Measurements from ENCODE around the gene CMIP.

The CMIP gene

GRCh38 chr16:81635063-81635937 lies 190.7 kb downstream of the CMIP start:
- peaks cover 37 to 53% of the 10 kb centered on the region in 2 donors for H3K4me1 Mint-ChIP-seq (ENCODE audit: low read depth in 2 of 2)
- DNase-seq (no peak), ATAC-seq (replicated peaks) (no peak)
- H3K36me3 Mint-ChIP-seq (ENCODE audit: insufficient read depth), result peaks cover 17% of the 10 kb centered on the region
- no peaks in the 10 kb centered on the region for H3K9me3 Mint-ChIP-seq
- H3K27me3 Mint-ChIP-seq, result no peaks in the 10 kb centered on the region
- no peak overlapping the region for H3K4me3 Mint-ChIP-seq
- peak overlapping the region; percentile 63 to 98 for H3K27ac Mint-ChIP-seq

DNA sequence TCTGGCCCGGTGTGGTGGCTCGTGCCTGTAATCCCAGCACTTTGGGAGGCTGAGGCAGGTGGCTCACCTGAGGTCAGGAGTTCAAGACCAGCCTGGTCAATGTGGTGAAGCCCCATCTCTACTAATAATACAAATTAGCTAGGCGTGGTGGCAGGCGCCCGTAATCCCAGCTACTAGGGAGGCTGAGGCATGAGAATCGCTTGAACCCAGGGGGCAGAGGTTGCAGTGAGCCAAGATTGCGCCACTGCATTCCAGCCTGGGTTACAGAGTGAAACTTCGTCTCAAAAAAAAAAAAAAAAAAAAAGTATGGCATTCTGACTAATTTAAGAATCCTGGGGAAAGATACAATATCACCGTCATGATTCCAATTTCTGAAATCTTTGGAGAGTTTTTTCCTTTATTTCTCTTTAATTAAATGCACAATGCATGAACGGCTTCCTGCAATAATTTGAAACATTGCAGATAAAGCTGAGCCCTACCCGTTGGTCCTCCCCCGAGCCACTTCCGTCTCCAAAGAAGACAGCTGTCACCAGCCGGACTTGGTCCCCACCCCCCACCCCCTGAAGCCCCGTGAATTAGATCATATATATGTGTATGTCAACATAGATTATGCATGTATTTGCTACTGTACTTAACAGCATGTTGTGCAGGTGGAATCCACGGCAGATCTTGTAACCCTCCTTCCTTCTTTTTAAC lies 191.8 kb downstream of the CMIP start:
- Mint-ChIP-seq H3K4me3 (no peak overlapping the region), H3K9me3 (no peaks in the 10 kb centered on the region), H3K27me3 (no peaks in the 10 kb centered on the region), H3K4me1 (ENCODE audit: low read depth in 2 of 2) (peaks cover 40 to 55% of the 10 kb centered on the region in 2 donors), H3K36me3 (ENCODE audit: insufficient read depth) (peaks cover 20% of the 10 kb centered on the region), H3K27ac (no peak overlapping the region)
- no peak for DNase-seq
- no peak for ATAC-seq (replicated peaks)

DNA sequence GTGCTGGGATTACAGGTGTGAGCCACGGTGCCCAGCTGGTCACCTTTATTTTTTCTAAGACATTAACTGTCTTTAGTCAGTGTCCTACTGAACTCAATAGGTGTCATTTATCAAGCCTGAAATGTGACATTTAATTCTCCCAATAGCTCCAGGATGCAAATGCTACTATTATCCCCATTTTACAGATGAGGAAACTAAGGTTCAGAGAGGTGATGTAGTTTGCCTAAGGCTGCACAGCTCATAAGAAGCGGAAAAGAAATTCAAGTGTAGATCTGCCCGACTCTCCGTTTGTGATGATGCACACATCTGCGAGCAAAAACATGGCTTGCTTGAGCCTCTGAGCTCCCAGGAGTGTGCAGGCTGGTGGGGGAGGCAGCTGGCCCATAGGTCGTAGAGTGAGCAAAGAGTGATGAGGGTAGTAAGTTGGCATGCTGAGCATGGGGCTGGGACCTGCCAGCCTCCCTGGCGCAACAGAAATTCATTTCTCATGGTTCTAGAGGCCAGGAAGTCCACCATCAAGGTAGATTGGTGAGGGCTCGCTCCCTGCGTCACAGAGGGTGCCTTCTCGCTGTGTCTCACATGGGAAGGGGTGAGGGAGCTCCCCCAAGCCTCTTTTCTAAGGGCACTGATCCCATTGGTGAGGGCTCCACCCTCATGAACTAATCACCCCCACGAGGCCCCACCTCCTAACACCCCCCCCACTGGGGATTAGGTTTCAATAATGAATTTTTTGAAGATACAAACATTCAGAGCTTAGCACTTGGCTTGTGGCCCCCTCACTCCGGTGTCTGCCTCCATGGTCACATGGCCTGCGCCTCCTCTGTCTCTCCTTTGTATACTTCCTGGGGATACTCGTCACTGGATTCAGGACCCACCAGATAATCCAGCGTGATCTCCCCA lies 193.0 kb downstream of the CMIP start:
- H3K4me1 Mint-ChIP-seq (ENCODE audit: low read depth in 2 of 2), result peaks cover 41 to 51% of the 10 kb centered on the region in 2 donors
- ATAC-seq (replicated peaks), result no peak
- no peak overlapping the region for H3K4me3 Mint-ChIP-seq
- H3K36me3 Mint-ChIP-seq (ENCODE audit: insufficient read depth), result peaks cover 15% of the 10 kb centered on the region
- H3K9me3 Mint-ChIP-seq, result no peaks in the 10 kb centered on the region
- no peaks in the 10 kb centered on the region for H3K27me3 Mint-ChIP-seq
- DNase-seq, result no peak
- H3K27ac Mint-ChIP-seq, result peak overlapping the region; percentile 62 to 69

DNA sequence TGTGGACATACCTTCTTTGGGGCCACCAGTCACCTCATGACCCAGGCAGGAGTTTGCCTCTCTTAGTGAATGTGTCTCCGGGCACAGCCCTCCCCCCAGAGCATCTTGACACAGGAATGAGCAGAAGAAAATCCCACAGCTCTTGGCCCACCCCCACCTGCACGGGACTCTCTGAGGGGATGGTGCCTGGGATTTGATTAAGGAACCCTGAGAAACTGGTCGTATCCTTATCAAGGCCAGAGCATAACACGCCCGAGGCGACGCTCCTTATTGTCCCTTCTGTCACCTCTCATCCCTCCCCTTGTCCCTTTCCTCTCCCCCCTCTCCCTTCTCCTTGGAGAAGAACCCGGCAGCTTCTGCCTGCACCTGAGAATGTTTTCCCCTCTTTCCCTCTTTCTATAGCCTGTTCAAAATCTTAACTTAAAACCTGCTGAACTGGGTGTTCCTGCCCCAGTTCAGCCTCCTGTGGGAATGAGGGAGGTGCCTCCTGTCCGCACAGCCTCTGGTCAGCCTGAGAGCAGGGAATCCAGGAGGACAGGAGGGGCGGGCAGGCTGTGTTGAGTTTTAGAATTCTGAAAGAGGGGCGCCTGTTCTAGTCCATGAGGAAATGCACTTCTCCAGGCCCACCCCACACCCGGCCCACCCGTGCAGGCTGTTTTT lies 193.8 kb downstream of the CMIP start:
- no peak overlapping the region for H3K4me3 Mint-ChIP-seq
- peaks cover 6% of the 10 kb centered on the region for H3K36me3 Mint-ChIP-seq (ENCODE audit: insufficient read depth)
- H3K27ac Mint-ChIP-seq, result peak overlapping the region; percentile 62 to 69
- ATAC-seq (replicated peaks) (no peak), DNase-seq (no peak)
- H3K4me1 Mint-ChIP-seq (ENCODE audit: low read depth in 2 of 2), result peaks cover 39 to 48% of the 10 kb centered on the region in 2 donors
- no peaks in the 10 kb centered on the region for H3K9me3 Mint-ChIP-seq
- H3K27me3 Mint-ChIP-seq, result no peaks in the 10 kb centered on the region

- no peak overlapping the region for H3K4me3 Mint-ChIP-seq
- H3K4me1 Mint-ChIP-seq (ENCODE audit: low read depth in 2 of 2), result peaks cover 33 to 41% of the 10 kb centered on the region in 2 donors
- H3K9me3 Mint-ChIP-seq, result no peaks in the 10 kb centered on the region
- peak overlapping the region in 1 of 2 donors; percentile 51 for H3K27ac Mint-ChIP-seq
- peaks cover 6% of the 10 kb centered on the region for H3K36me3 Mint-ChIP-seq (ENCODE audit: insufficient read depth)
- no peak for DNase-seq
- no peak for ATAC-seq (replicated peaks)
- no peaks in the 10 kb centered on the region for H3K27me3 Mint-ChIP-seq
These were observed 194.7 kb downstream of the CMIP start for GRCh38 chr16:81639348-81639747.

- no peak overlapping the region for H3K4me3 Mint-ChIP-seq
- DNase-seq, result no peak
- no peak for ATAC-seq (replicated peaks)
- peak overlapping the region in 1 of 2 donors; percentile 83 for H3K27ac Mint-ChIP-seq
- no peaks in the 10 kb centered on the region for H3K9me3 Mint-ChIP-seq
- H3K4me1 Mint-ChIP-seq (ENCODE audit: low read depth in 2 of 2), result peaks cover 31 to 38% of the 10 kb centered on the region in 2 donors
- peaks cover 6% of the 10 kb centered on the region for H3K36me3 Mint-ChIP-seq (ENCODE audit: insufficient read depth)
- no peaks in the 10 kb centered on the region for H3K27me3 Mint-ChIP-seq
These were observed 195.5 kb downstream of the CMIP start for GRCh38 chr16:81639931-81640680.

DNA sequence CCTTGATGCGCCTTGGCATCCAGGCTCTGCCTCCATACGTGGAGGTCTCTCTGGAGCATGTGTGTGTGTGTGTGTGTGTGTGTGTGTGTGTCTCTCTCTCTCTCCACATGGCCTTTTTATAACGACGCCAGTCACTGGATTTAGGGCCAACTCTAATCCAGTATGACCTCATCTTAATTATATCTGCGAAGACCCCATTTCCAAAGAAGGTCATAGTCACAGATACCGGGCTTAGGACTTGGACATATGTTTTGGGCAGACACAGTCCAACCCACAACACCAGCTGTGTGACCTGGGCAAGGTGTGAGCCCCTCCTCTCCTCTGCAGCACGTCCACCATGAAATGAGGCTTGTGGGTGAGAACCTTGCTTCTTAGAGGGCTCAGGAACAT lies 196.1 kb downstream of the CMIP start:
- no peak for DNase-seq
- Mint-ChIP-seq H3K4me1 (ENCODE audit: low read depth in 2 of 2) (peaks cover 30 to 33% of the 10 kb centered on the region in 2 donors), H3K9me3 (no peaks in the 10 kb centered on the region), H3K36me3 (ENCODE audit: insufficient read depth) (peaks cover 6% of the 10 kb centered on the region), H3K27me3 (no peaks in the 10 kb centered on the region), H3K4me3 (no peak overlapping the region), H3K27ac (peak overlapping the region; percentile 9 to 83)
- ATAC-seq (replicated peaks), result no peak

DNA sequence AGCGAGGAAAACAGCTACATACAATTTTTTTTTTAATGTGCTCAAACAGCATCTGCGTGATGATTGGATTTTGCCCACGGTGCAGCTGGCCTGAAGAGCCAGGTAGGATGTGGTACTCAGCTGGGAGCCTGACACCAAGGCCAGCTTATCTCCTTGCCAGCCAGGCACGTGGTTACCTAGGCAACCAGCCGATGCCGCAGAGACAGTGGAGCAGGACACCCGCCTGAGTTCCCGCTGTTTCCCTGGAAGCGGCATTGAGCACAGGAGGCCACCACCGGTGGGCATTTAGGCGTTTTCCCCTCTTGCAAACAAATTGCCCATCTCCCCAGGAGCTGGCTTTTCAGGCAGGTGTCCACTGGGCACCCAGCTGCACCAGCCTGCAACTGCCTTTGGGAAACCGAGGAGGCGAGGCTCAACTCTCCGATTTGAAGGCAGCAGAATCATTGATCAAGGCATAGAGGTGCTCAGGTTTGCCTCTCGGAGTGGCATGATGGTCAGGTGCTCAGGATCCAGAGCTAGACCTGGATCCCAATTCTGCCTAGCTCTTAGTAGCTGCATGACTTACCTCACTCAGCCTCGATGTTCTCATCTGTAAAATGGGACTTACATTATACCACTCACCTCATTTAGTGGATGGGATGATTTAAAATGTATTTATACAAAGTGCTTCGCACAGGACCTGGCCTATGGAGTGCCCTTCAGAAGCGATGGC lies 196.9 kb downstream of the CMIP start:
- DNase-seq (no peak), ATAC-seq (replicated peaks) (no peak)
- Mint-ChIP-seq H3K4me1 (ENCODE audit: low read depth in 2 of 2) (peaks cover 30 to 31% of the 10 kb centered on the region in 2 donors), H3K9me3 (no peaks in the 10 kb centered on the region), H3K27ac (peak overlapping the region in 1 of 2 donors; percentile 81), H3K4me3 (no peak overlapping the region), H3K36me3 (ENCODE audit: insufficient read depth) (peaks cover 6% of the 10 kb centered on the region), H3K27me3 (no peaks in the 10 kb centered on the region)

DNA sequence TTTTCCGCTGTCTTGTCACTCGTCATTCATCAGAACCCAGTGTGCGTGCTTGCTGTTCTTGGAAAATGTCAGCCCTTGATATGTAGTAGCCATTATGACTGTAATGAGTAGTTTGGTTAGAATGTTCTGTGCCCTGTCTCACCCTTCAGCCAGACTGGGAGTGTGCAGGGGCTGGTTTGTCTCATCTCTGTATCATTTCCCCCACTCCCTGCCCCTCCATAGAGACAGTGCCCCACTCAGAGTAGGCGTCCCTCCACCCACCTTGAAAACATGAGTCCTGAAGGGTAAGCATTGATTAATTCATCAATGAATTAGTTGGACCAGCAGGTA lies 197.5 kb downstream of the CMIP start:
- Mint-ChIP-seq H3K27me3 (no peaks in the 10 kb centered on the region), H3K36me3 (ENCODE audit: insufficient read depth) (peaks cover 6% of the 10 kb centered on the region), H3K9me3 (no peaks in the 10 kb centered on the region), H3K27ac (peak overlapping the region in 1 of 2 donors; percentile 81), H3K4me3 (no peak overlapping the region), H3K4me1 (ENCODE audit: low read depth in 2 of 2) (peaks cover 32 to 37% of the 10 kb centered on the region in 2 donors)
- no peak for DNase-seq
- ATAC-seq (replicated peaks), result no peak

DNA sequence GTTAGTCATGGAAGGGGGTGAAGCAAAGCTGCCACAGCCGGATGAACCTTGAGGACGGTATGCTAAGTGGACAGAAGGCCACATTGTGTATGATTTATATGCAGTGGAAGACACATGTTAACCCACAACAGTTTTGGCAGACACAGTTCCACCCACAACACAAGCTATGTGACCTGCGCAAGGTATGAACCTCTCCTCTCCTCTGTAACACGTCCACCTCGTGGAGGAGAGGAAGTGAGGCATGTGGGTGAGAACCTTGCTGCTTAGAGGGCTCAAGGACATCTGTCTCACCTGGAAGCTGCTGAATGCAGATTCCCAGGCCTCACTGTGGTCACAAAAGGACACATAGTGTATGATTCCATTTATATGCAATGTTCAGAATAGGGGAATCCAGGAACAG lies 198.3 kb downstream of the CMIP start:
- Mint-ChIP-seq H3K4me3 (no peak overlapping the region), H3K27me3 (no peaks in the 10 kb centered on the region), H3K36me3 (ENCODE audit: insufficient read depth) (peaks cover 3% of the 10 kb centered on the region), H3K9me3 (no peaks in the 10 kb centered on the region), H3K27ac (peak overlapping the region; percentile 81 to 93), H3K4me1 (ENCODE audit: low read depth in 2 of 2) (peaks cover 32 to 42% of the 10 kb centered on the region in 2 donors)
- DNase-seq (no peak), ATAC-seq (replicated peaks) (peak; percentile 62)

DNA sequence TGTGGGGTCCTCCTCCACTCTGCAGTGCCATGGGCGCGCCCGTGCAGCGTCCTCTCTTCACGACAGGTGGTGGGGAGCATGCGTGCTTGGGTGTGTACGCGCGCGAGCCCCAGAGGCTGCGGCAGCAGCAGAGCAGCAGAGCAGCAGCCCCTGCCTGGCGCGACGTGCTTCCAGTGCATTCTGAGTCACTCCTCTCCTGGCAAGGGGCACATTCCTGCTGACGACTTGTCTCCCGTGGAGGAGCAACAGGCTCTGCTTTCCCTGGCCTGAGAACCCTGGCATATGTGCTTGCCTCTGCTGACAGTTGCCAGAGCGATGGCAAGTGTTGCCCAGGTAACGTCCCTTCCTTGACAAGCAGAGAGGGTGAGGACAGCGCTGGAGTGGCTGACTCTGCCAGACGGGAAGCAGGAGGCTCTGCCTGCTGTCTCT lies 200.7 kb downstream of the CMIP start:
- Mint-ChIP-seq H3K27me3 (no peaks in the 10 kb centered on the region), H3K36me3 (ENCODE audit: insufficient read depth) (peaks cover 3% of the 10 kb centered on the region), H3K4me3 (no peak overlapping the region), H3K27ac (no peak overlapping the region), H3K9me3 (no peaks in the 10 kb centered on the region), H3K4me1 (ENCODE audit: low read depth in 2 of 2) (peaks cover 34 to 54% of the 10 kb centered on the region in 2 donors)
- DNase-seq, result no peak
- ATAC-seq (replicated peaks), result no peak

GRCh38 chr16:81645925-81646324 lies 201.3 kb downstream of the CMIP start:
- H3K27ac Mint-ChIP-seq, result no peak overlapping the region
- no peaks in the 10 kb centered on the region for H3K27me3 Mint-ChIP-seq
- ATAC-seq (replicated peaks), result no peak
- no peak for DNase-seq
- peaks cover 30 to 54% of the 10 kb centered on the region in 2 donors for H3K4me1 Mint-ChIP-seq (ENCODE audit: low read depth in 2 of 2)
- no peak overlapping the region for H3K4me3 Mint-ChIP-seq
- no peaks in the 10 kb centered on the region for H3K9me3 Mint-ChIP-seq
- no peaks in the 10 kb centered on the region for H3K36me3 Mint-ChIP-seq (ENCODE audit: insufficient read depth)

Measured in effector memory CD8-positive, alpha-beta T cell (primary cell).